Kidney epithelial cell (primary cell): ENCODE measurements around the gene FBRS. TPM values are rescaled to one million over a fixed set of nuclear protein-coding genes. Genes with fewer than 3 reads are reported as not detected.

ENCODE experiments used
- DNase-seq: peaks from one replicate; pipeline ENCODE4 v3.0.0-alpha.2; 2010; ENCODE audit warnings: low read depth
- H3K27me3 ChIP-seq: 2 replicates; pipeline ENCODE4 v1.6.0; 2011; ENCODE audit warnings: low read length; ENCODE audit not compliant: control insufficient read depth, insufficient read depth
- H3K36me3 ChIP-seq: 2 replicates; pipeline ENCODE4 v1.5.1; 2011; ENCODE audit warnings: low read length; ENCODE audit not compliant: control insufficient read depth, insufficient read depth
- H3K4me3 ChIP-seq: 2 replicates; pipeline ENCODE4 v1.5.1; 2011; ENCODE audit warnings: low read depth, mild to moderate bottlenecking, control low read depth, low read length
- CTCF ChIP-seq: IDR thresholded peaks from 2 replicates; pipeline ENCODE4 v1.5.1; 2011; ENCODE audit warnings: mild to moderate bottlenecking, moderate library complexity, low read length, control low read depth, inconsistent platforms; ENCODE audit not compliant: insufficient read depth, poor library complexity, severe bottlenecking
- total RNA-seq: library from RNA; depleted of rRNA; stranded (reverse); fragments of >200 nt; gene quantifications from 2 replicates; pipeline ENCODE4 v1.2.3, GENCODE V29; 2015

Gene FBRS
- total RNA-seq: 47.2 and 51.5 TPM in 2 replicates

GRCh38 chr16:30657866-30658730 is at the start of gene FBRS:
TSS of gene FBRS (plus strand) at chr16:30658431. CDS start at chr16:30659519, 1,088 bp downstream.
- H3K27me3 ChIP-seq: no peaks in the 10 kb centered on the region
- TF ChIP-seq CTCF: peak; percentile 59
- H3K4me3 ChIP-seq: peak within 1 kb of the TSS; percentile 82
- H3K36me3 ChIP-seq: no peaks in the 10 kb centered on the region
- peak; percentile 100 for DNase-seq

- TF ChIP-seq CTCF: no peak
- H3K4me3 ChIP-seq: peak overlapping the region; percentile 65
- no peak for DNase-seq
- no peaks in the 10 kb centered on the region for H3K27me3 ChIP-seq
- no peaks in the 10 kb centered on the region for H3K36me3 ChIP-seq
These were observed 49.0 kb upstream of the FBRS start for GRCh38 chr16:30609002-30609925.

GRCh38 chr16:30609926-30610839 is 48.0 kb upstream of the FBRS start, which contains the start of gene ZNF689:
TSS of gene ZNF689 (minus strand) at chr16:30610389. CDS start at chr16:30610041, 348 bp downstream.
- no peak for TF ChIP-seq CTCF
- peak; percentile 74 for DNase-seq
- no peaks in the 10 kb centered on the region for H3K27me3 ChIP-seq
- H3K4me3 ChIP-seq: peak within 1 kb of the TSS; percentile 65
- no peaks in the 10 kb centered on the region for H3K36me3 ChIP-seq

- DNase-seq: no peak
- Histone ChIP-seq H3K36me3 (no peaks in the 10 kb centered on the region), H3K27me3 (no peaks in the 10 kb centered on the region), H3K4me3 (no peak overlapping the region)
- TF ChIP-seq CTCF: peak; percentile 52
These were observed 42.7 kb upstream of the FBRS start for GRCh38 chr16:30615358-30616091.

GRCh38 chr16:30619202-30619601 is 39.0 kb upstream of the FBRS start:
- no peaks in the 10 kb centered on the region for H3K36me3 ChIP-seq
- no peak overlapping the region for H3K4me3 ChIP-seq
- peaks cover 2% of the 10 kb centered on the region for H3K27me3 ChIP-seq
- TF ChIP-seq CTCF: no peak
- no peak for DNase-seq
